GM21367 (cell line): ENCODE data around the gene RAD51B.
"Not testable (repeated sequence)": the region's sequence is repeated elsewhere in the genome, so short reads cannot be mapped to it uniquely, and the experiment has no call there.

ENCODE experiments used
- ATAC-seq: cut with Tn5 transposase; IDR thresholded peaks from one replicate; pipeline ENCODE4 v1.9.1; 2021; ENCODE audit not compliant: unreplicated experiment

The RAD51B gene

DNA sequence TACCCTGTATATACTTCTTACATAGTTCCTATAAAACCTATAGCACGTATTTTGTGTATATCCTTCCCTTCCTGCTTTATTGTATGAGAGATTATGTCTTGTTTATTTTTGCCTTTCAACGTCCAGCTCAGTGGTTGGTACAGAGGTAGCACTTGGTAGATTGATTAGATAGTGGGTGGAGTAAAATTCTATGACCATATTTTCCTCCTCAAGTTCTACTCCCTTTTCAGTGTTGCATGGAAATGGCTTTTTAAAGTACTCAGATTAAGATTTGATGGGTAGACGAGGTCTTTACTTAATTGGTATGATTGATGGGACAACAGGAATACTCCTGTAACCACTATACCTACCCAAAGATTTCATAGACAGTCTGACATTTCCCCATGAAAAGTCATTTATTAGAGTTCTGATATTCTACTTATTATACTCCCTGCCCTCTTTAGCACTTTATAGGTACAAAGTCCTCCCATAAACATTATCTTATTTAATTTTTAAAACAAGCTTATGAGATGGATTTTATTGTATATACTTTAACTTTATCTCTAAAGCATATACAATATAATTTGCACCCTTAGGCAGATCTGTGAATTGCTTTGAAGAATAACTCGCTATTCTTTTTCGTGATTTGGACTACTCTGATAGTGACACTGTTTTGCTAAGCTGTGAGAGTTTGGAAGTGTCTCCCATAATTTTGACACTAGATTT, 348.0 kb downstream of the RAD51B start:
- no peak for ATAC-seq

DNA sequence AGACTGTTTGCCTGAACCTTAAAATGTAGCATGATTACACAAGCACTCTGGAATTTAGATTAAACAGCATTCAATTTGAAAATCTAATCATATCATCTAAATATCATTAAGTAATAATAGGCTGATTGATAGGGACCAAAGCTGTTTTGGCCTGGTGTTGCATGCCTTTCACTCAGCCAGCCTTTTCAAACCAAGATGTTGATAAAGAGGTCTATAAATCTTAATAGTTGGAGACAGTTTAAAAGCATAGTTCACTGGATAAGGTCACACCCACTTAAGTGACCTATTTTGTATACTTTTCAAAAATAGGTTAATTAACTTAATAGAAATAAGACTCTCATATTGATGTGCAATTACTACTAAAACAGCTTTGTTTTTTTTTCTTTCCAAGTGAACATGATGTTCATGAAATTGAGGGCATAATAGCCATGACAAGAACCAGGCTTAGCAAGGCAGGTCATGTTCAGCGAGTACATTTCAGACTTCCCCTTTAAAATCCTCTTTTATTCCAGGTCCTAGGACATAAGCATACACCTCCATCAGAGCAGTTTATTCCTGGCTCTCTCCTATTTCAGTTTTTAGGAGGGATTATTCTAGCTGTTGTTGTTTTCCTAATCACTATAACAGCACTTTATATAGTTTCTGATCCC, 349.0 kb downstream of the RAD51B start:
- no peak for ATAC-seq

DNA sequence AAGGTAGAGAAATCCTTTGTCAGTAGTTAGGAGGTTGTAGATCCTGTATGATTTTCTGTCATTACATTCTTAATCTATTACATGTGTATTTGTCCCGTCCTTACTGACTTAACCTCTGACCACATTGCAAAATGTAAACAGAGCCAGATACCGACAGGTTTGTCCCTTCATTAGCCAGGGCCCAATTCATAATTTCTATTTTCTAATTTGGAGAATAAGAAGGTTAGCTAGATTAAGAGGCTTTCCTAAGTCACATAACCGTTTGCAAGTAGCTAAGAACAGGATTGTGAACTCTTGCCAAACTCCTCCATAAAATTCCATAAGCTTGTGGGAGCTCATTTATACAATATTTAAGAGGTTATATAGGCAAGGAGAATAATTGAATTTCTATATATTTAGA, 352.6 kb downstream of the RAD51B start:
- no peak for ATAC-seq

DNA sequence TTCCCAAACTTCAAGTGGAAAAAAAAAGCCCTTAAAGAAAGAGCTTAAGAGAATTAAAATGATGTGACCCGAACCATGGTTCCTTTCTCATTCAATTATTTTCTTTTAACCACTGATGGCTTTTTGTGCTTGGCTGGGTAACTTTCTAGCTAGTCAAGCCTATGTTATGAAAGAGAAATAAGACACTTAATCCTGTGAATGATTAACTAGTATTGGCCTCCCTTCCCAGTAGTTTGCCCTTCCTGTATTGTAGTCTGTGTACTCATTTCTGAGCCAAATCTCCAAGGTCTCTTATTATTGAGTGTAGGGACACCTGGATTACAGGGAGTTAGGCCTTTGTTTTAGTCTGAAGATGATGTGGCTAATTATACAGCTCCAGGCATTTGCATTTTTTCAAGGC, 353.0 kb downstream of the RAD51B start:
- no peak for ATAC-seq

DNA sequence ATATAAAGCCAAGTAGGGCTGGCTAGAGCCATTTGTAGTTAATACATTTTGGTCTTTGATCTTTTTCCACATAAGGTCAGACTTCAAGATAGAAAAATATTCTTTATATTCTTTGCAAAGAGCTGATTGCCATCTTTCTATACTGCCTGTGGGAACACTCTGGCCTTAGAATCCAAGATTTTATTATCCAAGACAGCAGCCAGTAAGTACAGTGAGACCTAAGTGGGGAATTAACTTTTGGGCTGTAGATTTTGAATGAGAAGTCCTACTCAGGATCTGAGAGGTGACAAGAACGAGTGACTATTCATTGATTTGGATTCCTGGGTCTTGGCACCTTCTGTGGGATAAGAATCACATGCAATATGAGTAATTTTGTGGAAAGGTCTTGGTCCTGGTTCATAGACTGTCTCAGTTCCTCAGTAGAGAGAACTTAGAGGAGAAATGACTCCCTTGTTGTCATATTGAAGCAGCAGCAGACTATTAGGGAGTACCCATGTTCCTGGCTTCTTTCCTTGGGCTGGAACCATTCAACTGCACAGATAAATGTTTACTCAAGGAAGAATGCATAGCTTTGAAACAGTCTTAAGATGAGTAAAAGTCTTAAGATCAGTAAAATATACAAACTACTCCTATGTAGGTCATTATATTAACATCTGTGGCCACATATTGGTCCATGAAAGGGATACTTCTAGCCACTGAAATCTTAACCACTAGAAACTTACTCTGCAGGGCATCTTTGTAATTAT, 353.8 kb downstream of the RAD51B start:
- no peak for ATAC-seq

DNA sequence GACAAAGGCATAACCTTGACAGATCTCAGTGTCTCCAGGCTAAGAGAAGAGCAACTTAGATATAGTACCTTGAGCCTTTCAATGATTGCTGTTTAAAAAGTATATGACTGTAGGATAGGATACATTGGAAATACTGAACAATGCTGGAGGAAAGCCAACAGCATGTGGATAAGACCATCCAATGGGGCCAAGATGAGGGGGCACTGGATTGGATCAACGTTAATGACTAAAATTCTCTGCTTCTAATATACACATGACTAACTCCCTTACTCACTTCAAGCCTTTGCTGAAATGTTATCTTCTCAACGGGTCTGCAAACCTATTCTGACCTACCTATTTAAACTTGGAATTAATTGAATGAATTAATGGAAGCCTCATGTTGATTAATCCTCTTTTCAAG, 354.9 kb downstream of the RAD51B start:
- ATAC-seq, result no peak

DNA sequence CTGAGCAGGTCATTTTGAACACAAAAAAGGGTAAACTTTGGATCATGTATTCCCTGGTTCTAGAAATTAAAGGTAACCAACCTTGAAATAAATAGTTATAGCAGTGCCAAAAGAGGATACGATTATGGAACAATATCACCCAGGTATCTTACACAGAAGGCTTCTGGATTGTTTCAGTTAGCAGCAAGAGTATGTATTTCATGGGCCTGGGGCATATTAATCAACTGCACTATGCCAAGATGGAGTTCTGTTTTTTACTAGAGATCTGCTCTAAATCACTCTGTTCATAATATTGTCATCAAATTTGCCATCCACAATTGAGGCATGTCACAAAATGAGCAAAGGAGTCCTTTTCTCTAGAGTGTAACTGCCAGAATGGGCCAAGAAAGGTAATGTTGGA, 357.1 kb downstream of the RAD51B start:
- no peak for ATAC-seq

DNA sequence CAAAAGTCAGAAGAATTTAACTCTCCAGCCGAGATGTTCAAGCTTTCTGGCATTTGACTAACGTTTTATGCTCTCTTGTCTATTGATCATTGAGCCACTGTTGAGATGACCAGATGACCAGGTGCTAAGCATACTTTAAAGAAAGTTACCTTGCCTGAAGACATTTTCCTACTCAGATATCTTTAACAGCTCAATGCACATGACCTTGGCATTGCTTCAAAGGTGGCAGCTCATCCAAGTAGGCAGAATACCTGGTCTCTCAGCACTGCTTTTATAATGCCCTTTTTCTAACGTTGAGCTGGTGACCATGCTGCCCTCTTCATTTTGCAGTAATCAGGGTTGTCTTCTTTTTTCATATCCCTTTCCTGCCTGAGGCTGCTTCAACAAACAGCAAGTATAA, 358.1 kb downstream of the RAD51B start:
- ATAC-seq, result no peak

DNA sequence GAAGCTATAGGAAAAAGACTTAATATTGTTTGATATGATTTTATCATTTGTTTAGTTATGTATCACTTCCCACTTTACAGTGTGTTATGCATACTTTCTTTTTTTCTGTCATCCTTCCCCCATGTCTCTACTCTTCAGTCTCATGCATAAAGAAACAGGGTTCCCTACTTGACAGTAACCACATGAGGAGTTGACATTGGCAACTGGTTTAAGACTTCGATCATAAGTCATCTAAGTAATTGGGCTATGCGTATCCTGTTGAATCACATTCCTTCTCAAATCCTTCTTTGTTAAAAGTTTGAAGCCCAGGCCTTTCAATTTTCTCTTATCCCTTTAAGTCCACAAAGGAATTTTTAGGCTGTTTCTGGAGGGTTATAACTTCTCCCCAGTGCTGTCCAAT, 358.7 kb downstream of the RAD51B start:
- no peak for ATAC-seq

DNA sequence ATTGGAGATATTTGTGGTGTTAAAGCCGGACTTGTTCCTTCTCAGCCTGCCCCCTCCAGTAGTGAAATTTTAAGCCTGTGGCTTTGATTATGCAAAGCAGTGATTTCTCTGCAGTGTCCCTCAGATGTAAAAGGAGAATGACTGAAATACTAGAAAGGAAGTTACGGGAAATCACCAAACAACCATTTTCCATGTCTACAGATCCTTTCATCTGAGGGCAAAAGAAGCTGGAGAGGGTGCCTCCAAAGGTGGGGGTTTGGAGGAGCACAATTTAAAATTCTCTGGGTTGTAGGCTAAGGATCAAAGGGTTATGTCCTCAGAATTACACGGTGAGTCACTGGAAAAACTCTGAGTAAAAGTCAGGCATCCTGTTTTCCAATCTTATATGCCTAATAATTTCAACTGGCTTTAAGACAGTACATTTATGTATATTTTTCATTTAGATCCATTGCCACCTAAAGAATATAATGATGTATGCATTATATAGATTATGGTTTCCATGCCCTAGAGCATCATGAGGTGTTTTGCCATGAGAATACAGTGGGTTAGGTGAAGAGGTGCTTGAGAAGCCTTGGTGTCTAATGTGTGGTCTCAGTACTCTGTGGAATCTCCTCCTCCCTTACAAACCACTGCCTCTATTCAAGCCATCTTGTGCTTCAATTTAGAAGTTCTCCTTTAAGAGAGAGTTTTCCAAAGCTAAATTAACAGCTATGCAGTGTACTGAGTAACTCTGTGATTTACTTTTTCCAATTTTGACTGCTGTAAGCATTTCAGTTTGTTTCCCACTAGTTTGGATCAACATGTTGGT, 362.1 kb downstream of the RAD51B start:
- ATAC-seq, result no peak

DNA sequence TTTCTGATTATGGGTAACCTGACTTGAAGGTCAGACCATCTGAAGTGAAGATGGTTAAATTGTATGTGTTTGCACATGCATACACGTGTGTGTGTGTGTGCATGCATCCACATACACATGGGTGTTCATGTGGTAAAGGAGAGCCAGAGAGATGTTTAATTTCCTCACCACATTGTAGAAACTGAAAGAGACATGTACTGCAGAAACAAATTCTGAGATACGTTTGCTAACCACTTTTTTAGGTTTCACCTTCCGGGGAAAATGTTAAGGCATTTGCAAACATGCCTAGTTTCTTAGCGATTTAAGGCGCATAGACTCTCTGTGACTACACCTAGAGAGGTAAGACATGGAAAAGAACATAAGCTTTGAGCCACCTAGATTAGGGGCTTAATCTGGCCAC, 362.9 kb downstream of the RAD51B start:
- ATAC-seq, result no peak

DNA sequence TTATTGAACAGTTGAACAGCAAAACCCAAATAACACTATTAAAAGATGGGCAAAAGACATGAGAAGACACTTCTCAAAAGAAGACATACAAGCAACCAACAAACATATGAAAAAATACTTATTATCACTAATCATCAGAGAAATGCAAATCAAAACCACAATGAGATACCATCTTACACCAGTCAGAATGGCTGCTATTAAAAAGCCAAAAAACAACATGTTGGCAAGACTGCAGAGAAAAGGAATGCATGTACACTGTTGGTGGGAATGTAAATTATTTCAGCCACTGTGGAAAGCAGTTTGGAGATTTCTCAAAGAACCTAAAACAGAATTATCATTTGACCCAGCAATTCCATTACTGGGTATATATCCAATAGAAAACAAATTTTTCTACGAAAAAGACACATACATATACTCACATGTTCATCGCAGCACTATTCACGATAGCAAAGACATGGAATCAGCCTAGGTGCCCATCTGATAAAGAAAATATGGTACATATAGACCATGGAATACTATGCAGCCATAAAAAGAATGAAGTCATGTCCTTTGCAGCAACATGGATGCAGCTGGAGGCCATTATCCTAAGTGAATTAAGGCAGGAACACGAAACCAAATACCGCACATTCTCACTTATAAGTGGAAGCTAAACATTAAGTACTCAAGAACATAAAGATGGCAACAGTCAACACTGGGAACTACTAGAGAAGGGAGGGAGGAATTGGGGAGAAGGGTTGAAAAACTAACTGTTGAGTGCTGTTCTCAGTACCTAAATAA, 367.1 kb downstream of the RAD51B start:
- not testable (repeated sequence) for ATAC-seq

DNA sequence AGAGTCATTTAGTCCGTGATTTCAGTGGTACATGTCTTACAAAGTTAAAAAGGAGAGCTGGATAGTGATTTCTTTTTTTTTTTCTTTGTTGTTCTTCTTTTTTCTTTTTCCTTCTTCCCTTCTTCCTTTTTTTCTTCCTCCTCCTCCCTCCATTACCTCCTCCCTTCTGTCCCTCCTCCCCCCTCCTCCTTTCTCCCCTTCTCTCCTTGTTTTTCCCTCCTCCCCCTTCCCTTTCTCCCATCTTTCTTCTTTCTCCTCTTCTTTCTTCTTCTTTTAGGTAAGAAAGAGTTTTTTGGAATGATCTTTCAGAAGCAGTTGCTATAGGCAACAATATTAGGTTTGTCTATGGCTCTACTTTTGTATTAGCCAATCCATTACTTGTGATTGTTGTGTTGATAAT, 368.6 kb downstream of the RAD51B start:
- ATAC-seq, result no peak

DNA sequence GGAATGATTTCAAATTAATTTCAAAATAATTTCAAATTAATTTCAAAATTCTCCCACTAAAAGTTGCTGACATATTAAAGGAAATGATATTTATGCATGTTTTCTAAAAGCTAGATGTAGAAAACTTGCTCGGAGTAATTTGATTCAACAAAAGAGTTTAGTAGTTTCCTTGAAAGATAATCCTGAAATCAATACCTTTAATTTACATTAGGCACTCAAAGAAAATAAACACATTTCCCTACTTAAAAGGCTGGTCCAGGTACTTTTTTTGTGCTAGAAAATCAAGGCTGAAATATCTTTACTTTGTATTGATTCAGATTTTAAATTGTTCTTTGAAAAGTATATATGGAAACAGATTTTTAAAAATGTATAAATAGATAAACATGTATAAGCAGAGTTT, 370.5 kb downstream of the RAD51B start:
- no peak for ATAC-seq

DNA sequence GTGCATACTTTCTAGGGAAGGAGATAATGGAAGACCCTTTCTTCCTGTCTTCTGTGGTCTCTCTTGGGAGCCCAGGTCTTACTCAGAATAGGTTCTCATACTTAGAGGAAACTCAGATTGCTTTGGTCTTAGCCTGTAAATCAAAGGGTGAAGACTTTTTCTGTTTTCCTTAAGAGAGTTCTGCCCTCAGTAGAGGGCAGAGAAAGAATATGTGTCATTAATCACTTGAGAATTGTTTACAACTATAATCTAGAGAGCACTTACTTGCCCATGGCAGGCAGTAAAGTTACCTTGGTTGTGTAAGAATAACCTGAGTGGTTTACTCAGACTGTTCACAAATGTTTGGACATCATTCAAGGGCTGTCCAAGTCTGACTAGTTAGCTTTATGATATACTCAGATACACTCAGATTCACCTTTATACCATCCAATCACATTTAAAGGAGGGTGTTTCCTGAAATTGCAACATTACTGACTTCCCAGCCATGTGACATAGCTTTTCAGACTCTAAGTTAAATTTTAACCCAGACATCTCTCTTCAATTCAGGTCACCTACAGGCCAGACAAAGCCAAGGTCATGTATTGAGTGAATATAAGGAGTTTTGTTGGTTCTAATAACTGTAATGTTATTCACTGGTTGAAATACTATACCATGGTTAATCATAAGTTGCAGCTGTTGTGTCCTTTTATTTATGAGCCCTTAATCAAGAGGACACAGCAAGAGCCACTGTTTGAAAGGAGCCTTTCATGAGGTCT, 372.2 kb downstream of the RAD51B start:
- ATAC-seq, result no peak

DNA sequence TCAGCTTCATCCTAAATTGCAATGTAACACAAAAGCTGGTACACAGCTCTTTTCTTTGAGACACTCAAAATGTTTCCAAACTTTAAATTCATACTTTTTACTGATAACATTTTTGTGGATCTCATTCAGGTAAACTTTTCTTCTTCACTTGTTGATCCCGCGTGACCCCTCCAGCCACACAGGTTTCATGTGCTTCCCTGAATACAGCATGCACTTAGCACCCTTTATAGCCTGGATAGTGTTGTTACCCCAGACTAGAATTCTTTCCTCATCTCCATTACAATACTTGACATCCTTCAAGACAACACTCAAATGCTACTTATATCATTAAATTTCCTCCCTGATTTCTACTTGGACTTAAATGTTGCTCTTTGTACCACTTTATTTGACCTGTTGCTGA, 373.4 kb downstream of the RAD51B start:
- no peak for ATAC-seq

DNA sequence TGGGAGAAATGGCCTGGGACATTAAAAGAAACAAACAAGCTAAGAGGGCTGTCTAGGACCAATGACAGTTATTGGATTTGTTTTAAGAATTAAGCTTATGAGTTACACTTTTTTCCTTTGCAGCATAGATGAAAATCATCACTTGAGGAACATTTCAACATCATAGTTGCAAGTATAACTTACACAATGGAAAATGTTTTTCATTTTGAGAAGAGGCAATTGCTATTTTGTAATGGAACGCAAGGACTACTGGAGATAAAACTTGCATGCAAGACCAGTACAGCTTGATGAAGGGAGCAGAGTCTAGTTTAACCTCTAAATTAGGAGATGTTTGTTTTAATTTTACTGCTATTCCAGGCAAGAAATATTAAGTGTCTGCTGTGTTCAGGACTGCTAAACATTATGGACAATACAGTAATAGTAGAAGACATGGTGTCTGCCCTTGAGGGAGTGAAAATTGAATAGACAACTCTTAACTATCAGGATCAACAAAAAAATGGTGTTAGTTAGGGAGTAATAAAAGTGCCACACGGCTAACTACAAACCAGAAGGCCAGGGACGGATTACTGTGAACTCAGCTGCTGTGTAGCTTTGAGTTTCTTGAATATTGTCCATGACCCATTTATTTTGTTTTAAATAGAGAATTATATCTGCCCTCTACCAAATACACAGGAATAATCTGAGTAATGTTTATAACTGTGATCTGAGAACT, 374.5 kb downstream of the RAD51B start:
- ATAC-seq, result no peak

DNA sequence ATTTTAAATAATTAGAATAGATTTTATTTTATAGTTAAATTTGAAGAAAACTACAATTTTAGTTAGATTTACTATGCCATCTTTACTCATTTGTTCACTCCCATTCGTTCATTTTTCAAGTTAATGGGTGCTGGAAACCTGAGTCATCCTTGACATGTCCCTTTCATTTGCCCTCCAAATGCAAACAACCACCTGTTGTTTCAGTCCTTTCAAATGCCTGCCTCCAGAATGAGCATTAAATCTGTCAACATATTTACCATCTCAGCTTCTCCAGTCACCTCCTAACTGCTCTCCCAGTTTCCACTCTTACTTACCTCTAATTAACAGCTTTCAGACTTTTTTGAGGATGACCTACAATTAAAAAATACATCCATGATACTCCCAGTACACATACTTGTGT, 375.5 kb downstream of the RAD51B start:
- ATAC-seq, result no peak
